ENCODE measurements around the gene VIPAS39. TPM values are rescaled to one million over a fixed set of nuclear protein-coding genes. Genes with fewer than 3 reads are reported as not detected.
A peak's percentile ranks its signal among the peaks of the same experiment; 100 is the strongest.

The VIPAS39 gene
- total RNA-seq, 2 donors from 2014 or later: 26.7 to 29.8 TPM

- no peak for TF ChIP-seq CTCF (conservative IDR thresholded peaks at IDR 0.05)
- 89 to 97% methylated on average over 3 of the region's 3 CpGs for WGBS, 2 experiments (ENCODE audit: insufficient coverage in 1 of 2, insufficient read length in 1 of 2)
- no peaks in the 10 kb centered on the region for H3K27me3 ChIP-seq (ENCODE audit: control insufficient read depth, insufficient read depth, low read length, poor library complexity, severe bottlenecking)
- H3K27ac Mint-ChIP-seq: no peak overlapping the region
- H3K9me3 ChIP-seq (ENCODE audit: control insufficient read depth, low read length): no peaks in the 10 kb centered on the region
- H3K9ac ChIP-seq (ENCODE audit: extremely low read depth, low read length, poor library complexity, severe bottlenecking): no peak overlapping the region
- no peak overlapping the region for H3K4me3 Mint-ChIP-seq
- H3K27me3 Mint-ChIP-seq (ENCODE audit: insufficient read depth): no peaks in the 10 kb centered on the region
- H3K4me3 ChIP-seq (ENCODE audit: low read length): no peak overlapping the region
- no peaks in the 10 kb centered on the region for H3K4me1 ChIP-seq (ENCODE audit: control insufficient read depth, insufficient read depth, low read length)
- no peak overlapping the region for H3K27ac ChIP-seq (ENCODE audit: low read depth, low read length)
- H3K36me3 ChIP-seq (ENCODE audit: control insufficient read depth, insufficient read depth, low read length): peaks cover 79% of the 10 kb centered on the region
- H3K4me1 Mint-ChIP-seq: no peaks in the 10 kb centered on the region
- peaks cover 73% of the 10 kb centered on the region for H3K36me3 Mint-ChIP-seq (ENCODE audit: low read depth)
- no peak for DNase-seq
- H3K9me3 Mint-ChIP-seq: no peaks in the 10 kb centered on the region
Observed at GRCh38 chr14:77436042-77436441, 21.4 kb downstream of the VIPAS39 start.

GRCh38 chr14:77426396-77426795, 31.0 kb downstream of the VIPAS39 start:
- no peak for TF ChIP-seq CTCF (conservative IDR thresholded peaks at IDR 0.05)
- Histone ChIP-seq H3K4me1 (ENCODE audit: control insufficient read depth, insufficient read depth, low read length) (no peaks in the 10 kb centered on the region), H3K36me3 (ENCODE audit: control insufficient read depth, insufficient read depth, low read length) (peaks cover 86% of the 10 kb centered on the region), H3K4me3 (ENCODE audit: low read length) (no peak overlapping the region), H3K9me3 (ENCODE audit: control insufficient read depth, low read length) (peaks cover 2% of the 10 kb centered on the region), H3K27ac (ENCODE audit: low read depth, low read length) (no peak overlapping the region), H3K27me3 (ENCODE audit: control insufficient read depth, insufficient read depth, low read length, poor library complexity, severe bottlenecking) (no peaks in the 10 kb centered on the region), H3K9ac (ENCODE audit: extremely low read depth, low read length, poor library complexity, severe bottlenecking) (no peak overlapping the region)
- no peak for DNase-seq
- Mint-ChIP-seq H3K9me3 (no peaks in the 10 kb centered on the region), H3K4me1 (no peaks in the 10 kb centered on the region), H3K4me3 (no peak overlapping the region), H3K27me3 (ENCODE audit: insufficient read depth) (no peaks in the 10 kb centered on the region), H3K36me3 (ENCODE audit: low read depth) (peaks cover 85% of the 10 kb centered on the region), H3K27ac (no peak overlapping the region)
- WGBS, 2 experiments (ENCODE audit: insufficient coverage in 1 of 2, insufficient read length in 1 of 2): 95 to 100% methylated on average over 1 to 3 of the region's 3 CpGs

GRCh38 chr14:77424862-77425261, 32.5 kb downstream of the VIPAS39 start:
- Mint-ChIP-seq H3K27ac (no peak overlapping the region), H3K4me3 (no peak overlapping the region), H3K4me1 (no peaks in the 10 kb centered on the region), H3K27me3 (ENCODE audit: insufficient read depth) (no peaks in the 10 kb centered on the region), H3K36me3 (ENCODE audit: low read depth) (peaks cover 87% of the 10 kb centered on the region), H3K9me3 (peaks cover 10% of the 10 kb centered on the region)
- Histone ChIP-seq H3K4me1 (ENCODE audit: control insufficient read depth, insufficient read depth, low read length) (no peaks in the 10 kb centered on the region), H3K27ac (ENCODE audit: low read depth, low read length) (no peak overlapping the region), H3K9ac (ENCODE audit: extremely low read depth, low read length, poor library complexity, severe bottlenecking) (no peak overlapping the region), H3K36me3 (ENCODE audit: control insufficient read depth, insufficient read depth, low read length) (peaks cover 91% of the 10 kb centered on the region), H3K9me3 (ENCODE audit: control insufficient read depth, low read length) (peaks cover 17% of the 10 kb centered on the region), H3K4me3 (ENCODE audit: low read length) (no peak overlapping the region), H3K27me3 (ENCODE audit: control insufficient read depth, insufficient read depth, low read length, poor library complexity, severe bottlenecking) (no peaks in the 10 kb centered on the region)
- TF ChIP-seq CTCF (conservative IDR thresholded peaks at IDR 0.05): no peak
- DNase-seq: peak; percentile 48
- WGBS, 2 experiments (ENCODE audit: insufficient coverage in 1 of 2, insufficient read length in 1 of 2): 83 to 94% methylated on average over 1 to 3 of the region's 3 CpGs
